Renal cortical epithelial cell (primary cell): Measurements from ENCODE around the gene DHRS11. TPM values are rescaled to one million over a fixed set of nuclear protein-coding genes. Genes with fewer than 3 reads are reported as not detected.
"Not testable (repeated sequence)": the region's sequence is repeated elsewhere in the genome, so short reads cannot be mapped to it uniquely, and the experiment has no call there.

Source experiments
- DNase-seq: peaks from one replicate; pipeline ENCODE4 v3.0.0-alpha.2; 2011; ENCODE audit warnings: low read depth
- total RNA-seq: library from RNA; depleted of rRNA; stranded (reverse); fragments of >200 nt; gene quantifications from 2 replicates; pipeline ENCODE4 v1.2.3, GENCODE V29; 2014

The DHRS11 gene
- total RNA-seq, 1 donor from 2014 or later = 13.0 TPM

- no peak for DNase-seq
These were observed 2.1 kb downstream of the DHRS11 start for GRCh38 chr17:36593656-36594316.

- DNase-seq = no peak
These were observed 3.1 kb downstream of the DHRS11 start for GRCh38 chr17:36594626-36595401.

- DNase-seq = no peak
These were observed 5.5 kb downstream of the DHRS11 start for GRCh38 chr17:36597226-36597625.

GRCh38 chr17:36597866-36598777 lies 6.4 kb downstream of the DHRS11 start:
- DNase-seq = no peak

- DNase-seq = no peak
These were observed 7.3 kb downstream of the DHRS11 start for GRCh38 chr17:36598951-36599401.

- no peak for DNase-seq
These were observed 8.0 kb downstream of the DHRS11 start for GRCh38 chr17:36599546-36600250.

- DNase-seq = no peak
These were observed 8.8 kb downstream of the DHRS11 start for GRCh38 chr17:36600465-36600864.

- DNase-seq = no peak
These were observed 9.2 kb downstream of the DHRS11 start for GRCh38 chr17:36600936-36601302.

GRCh38 chr17:36601303-36602029 lies 9.8 kb downstream of the DHRS11 start, which contains the start of gene MRM1:
MRM1 (plus strand) TSS chr17:36601583; CDS start chr17:36601811, 228 bp downstream.
- DNase-seq = peak; percentile 83

- DNase-seq = no peak
These were observed 10.5 kb downstream of the DHRS11 start for GRCh38 chr17:36602030-36602748.

GRCh38 chr17:36602924-36603384 lies 11.3 kb downstream of the DHRS11 start:
- peak; percentile 61 for DNase-seq

- not testable (repeated sequence) for DNase-seq
These were observed 13.3 kb downstream of the DHRS11 start for GRCh38 chr17:36605028-36605427.

GRCh38 chr17:36608280-36608679 lies 16.6 kb downstream of the DHRS11 start:
- DNase-seq = no peak

GRCh38 chr17:36608794-36609497 lies 17.3 kb downstream of the DHRS11 start:
- DNase-seq = peak; percentile 52

- no peak for DNase-seq
These were observed 17.8 kb downstream of the DHRS11 start for GRCh38 chr17:36609498-36609862.

GRCh38 chr17:36610474-36610873 lies 18.8 kb downstream of the DHRS11 start:
- DNase-seq = no peak

- no peak for DNase-seq
These were observed 19.8 kb downstream of the DHRS11 start for GRCh38 chr17:36611345-36612072.

- no peak for DNase-seq
These were observed 20.6 kb downstream of the DHRS11 start for GRCh38 chr17:36612323-36612722.

- DNase-seq = no peak
These were observed 21.5 kb downstream of the DHRS11 start for GRCh38 chr17:36613155-36613554.
